Calu3 (cell line): ENCODE data around the gene FAM53A. TPM values are rescaled to one million over a fixed set of nuclear protein-coding genes. Genes with fewer than 3 reads are reported as not detected.

Experiments used
- BruUV-seq: library from RNA; stranded (reverse); fragments of 400-500 nt; replicated peaks from 2 replicates; lab custom pipeline; 2021; lab: Mats Ljungman, UMichigan
- CTCF ChIA-PET: fragments of 300-600 bp; sonication (Branson Sonifier 250); formaldehyde crosslinking; loops from one replicate; lab custom pipeline; 2022; ENCODE audit warnings: antibody characterized with exemption; lab: Charles Lee
- DNase-seq: peaks from one replicate; pipeline ENCODE4 v3.0.0; 2022
- H3K27ac Mint-ChIP-seq: one replicate; pipeline ENCODE4 v1.8.0; 2022; ENCODE audit warnings: mixed read lengths; ENCODE audit not compliant: unreplicated experiment
- H3K27me3 Mint-ChIP-seq: one replicate; pipeline ENCODE4 v1.8.0; 2022; ENCODE audit warnings: mixed read lengths; ENCODE audit not compliant: unreplicated experiment
- H3K36me3 Mint-ChIP-seq: one replicate; pipeline ENCODE4 v1.8.0; 2022; ENCODE audit warnings: mild to moderate bottlenecking, moderate library complexity, mixed read lengths; ENCODE audit not compliant: insufficient read depth, unreplicated experiment
- H3K4me1 Mint-ChIP-seq: one replicate; pipeline ENCODE4 v1.8.0; 2022; ENCODE audit warnings: mild to moderate bottlenecking, low read depth, mixed read lengths; ENCODE audit not compliant: unreplicated experiment
- H3K4me3 Mint-ChIP-seq: one replicate; pipeline ENCODE4 v1.8.0; 2022; ENCODE audit warnings: mild to moderate bottlenecking, low read depth, moderate library complexity, mixed read lengths; ENCODE audit not compliant: unreplicated experiment
- H3K9me3 Mint-ChIP-seq: one replicate; pipeline ENCODE4 v1.8.0; 2022; ENCODE audit warnings: low read depth, mixed read lengths; ENCODE audit not compliant: unreplicated experiment
- CTCF ChIP-seq: fragments of 200-600 bp; IDR thresholded peaks from one replicate; pipeline ENCODE4 v1.8.0; 2022; ENCODE audit warnings: antibody characterized with exemption; ENCODE audit not compliant: unreplicated experiment
- intact Hi-C: fragments of 100-400 bp; cut with micrococcal nuclease; formaldehyde crosslinking; loops from one replicate; pipeline ENCODE4 v1.10.0; 2022; ENCODE audit not compliant: unreplicated experiment
- total RNA-seq: library from RNA; stranded (reverse); gene quantifications from 2 replicates; pipeline ENCODE4 v1.2.3, GENCODE V29; 2022

Gene FAM53A
- total RNA-seq, 1 experiment from 2014 or later: 7.3 TPM

GRCh38 chr4:1713003-1713851, 29.1 kb upstream of the FAM53A start:
- Mint-ChIP-seq H3K4me3 (peak overlapping the region; percentile 88), H3K4me1 (peaks cover 21% of the 10 kb centered on the region), H3K27me3 (no peaks in the 10 kb centered on the region), H3K27ac (peak overlapping the region; percentile 92), H3K9me3 (no peaks in the 10 kb centered on the region), H3K36me3 (peaks cover 71% of the 10 kb centered on the region)
- CTCF ChIA-PET: interaction anchor here (0.5 kb wide), 1 partner anchor 291 kb away, joined by 4 read pairs; no protein-coding TSS in a partner anchor
- DNase-seq: peak; percentile 47
- intact Hi-C loops: no loop called here
- BruUV-seq: TSS peak; percentile 75
- TF ChIP-seq CTCF: no peak

GRCh38 chr4:1712216-1713002, 28.3 kb upstream of the FAM53A start, which contains the start of gene SLBP:
Gene SLBP (minus strand): TSS chr4:1712319. CDS start chr4:1712188, 131 bp downstream.
- CTCF ChIA-PET: interaction anchor here (0.5 to 1.0 kb wide), 5 partner anchors 12 to 292 kb away, joined by 4 to 5 read pairs (median 5); no protein-coding TSS in a partner anchor
- DNase-seq: peak; percentile 96
- no peak for TF ChIP-seq CTCF
- H3K27ac Mint-ChIP-seq: peak within 1 kb of the TSS; percentile 92
- no peaks in the 10 kb centered on the region for H3K9me3 Mint-ChIP-seq
- BruUV-seq: no TSS peak
- intact Hi-C loops: no loop called here
- no peaks in the 10 kb centered on the region for H3K27me3 Mint-ChIP-seq
- peaks cover 21% of the 10 kb centered on the region for H3K4me1 Mint-ChIP-seq
- peak within 1 kb of the TSS; percentile 88 for H3K4me3 Mint-ChIP-seq
- H3K36me3 Mint-ChIP-seq: peaks cover 66% of the 10 kb centered on the region

GRCh38 chr4:1711571-1712215, 27.6 kb upstream of the FAM53A start:
- CTCF ChIA-PET: interaction anchor here (0.6 to 1.0 kb wide), 3 partner anchors 11 to 25 kb away, joined by 4 to 5 read pairs (median 5); no protein-coding TSS in a partner anchor
- peaks cover 21% of the 10 kb centered on the region for H3K4me1 Mint-ChIP-seq
- intact Hi-C loops: no loop called here

More at GRCh38 chr4:1711571-1712215, 27.6 kb upstream of the FAM53A start:
- Mint-ChIP-seq H3K4me3 (peak overlapping the region; percentile 88), H3K9me3 (no peaks in the 10 kb centered on the region), H3K27ac (peak overlapping the region; percentile 58), H3K27me3 (no peaks in the 10 kb centered on the region), H3K36me3 (peaks cover 67% of the 10 kb centered on the region)
- no TSS peak for BruUV-seq
- no peak for TF ChIP-seq CTCF
- DNase-seq: no peak
